Type B pancreatic cell (in vitro differentiated cells): ENCODE measurements around the gene C5orf15. TPM values are rescaled to one million over a fixed set of nuclear protein-coding genes. Genes with fewer than 3 reads are reported as not detected.

Experiments
- DNase-seq: peaks from one replicate; pipeline ENCODE4 v3.0.0; 2021; ENCODE audit warnings: mixed read lengths; ENCODE audit not compliant: unreplicated experiment; ENCODE audit errors: extremely low spot score
- H3K27ac Mint-ChIP-seq: 2 replicates; pipeline ENCODE4 v1.8.0; 2021; ENCODE audit warnings: mild to moderate bottlenecking, mixed read lengths
- H3K27me3 Mint-ChIP-seq: 2 replicates; pipeline ENCODE4 v1.8.0; 2021; ENCODE audit warnings: mixed read lengths
- H3K36me3 Mint-ChIP-seq: 2 replicates; pipeline ENCODE4 v1.8.0; 2021; ENCODE audit warnings: mixed read lengths
- H3K4me1 Mint-ChIP-seq: one replicate; pipeline ENCODE4 v1.8.0; 2021; ENCODE audit warnings: mixed read lengths; ENCODE audit not compliant: unreplicated experiment
- H3K4me3 Mint-ChIP-seq: 2 replicates; pipeline ENCODE4 v1.8.0; 2021; ENCODE audit warnings: mild to moderate bottlenecking, mixed read lengths
- H3K9me3 Mint-ChIP-seq: 2 replicates; pipeline ENCODE4 v1.8.0; 2021; ENCODE audit warnings: mixed read lengths
- CTCF ChIP-seq: fragments of 200-600 bp; sonication (generic); conservative IDR thresholded peaks from 2 replicates; pipeline ENCODE4 v1.5.0; 2021; ENCODE audit warnings: antibody characterized with exemption, mild to moderate bottlenecking
- total RNA-seq: library from RNA; stranded (reverse); gene quantifications from 2 replicates; pipeline ENCODE4 v1.2.1, GENCODE V29; 2021; ENCODE audit warnings: low replicate concordance

The C5orf15 gene
- total RNA-seq, 1 donor from 2014 or later: 47.2 TPM

GRCh38 chr5:133995883-133996563, 27.6 kb upstream of the C5orf15 start:
- H3K9me3 Mint-ChIP-seq: no peaks in the 10 kb centered on the region
- no peak for DNase-seq
- H3K27ac Mint-ChIP-seq: no peak overlapping the region

GRCh38 chr5:133995341-133995740, 26.9 kb upstream of the C5orf15 start:
- H3K9me3 Mint-ChIP-seq: no peaks in the 10 kb centered on the region
- H3K27me3 Mint-ChIP-seq: no peaks in the 10 kb centered on the region
- peak overlapping the region; percentile 23 for H3K27ac Mint-ChIP-seq
- no peaks in the 10 kb centered on the region for H3K36me3 Mint-ChIP-seq
- TF ChIP-seq CTCF: no peak
- peak overlapping the region; percentile 3 for H3K4me3 Mint-ChIP-seq
- no peak for DNase-seq
- H3K4me1 Mint-ChIP-seq: peaks cover 58% of the 10 kb centered on the region

More at GRCh38 chr5:133995883-133996563, 27.6 kb upstream of the C5orf15 start:
- no peak for TF ChIP-seq CTCF
- Mint-ChIP-seq H3K4me3 (no peak overlapping the region), H3K36me3 (peaks cover 3% of the 10 kb centered on the region), H3K4me1 (peaks cover 61% of the 10 kb centered on the region), H3K27me3 (no peaks in the 10 kb centered on the region)

DNA sequence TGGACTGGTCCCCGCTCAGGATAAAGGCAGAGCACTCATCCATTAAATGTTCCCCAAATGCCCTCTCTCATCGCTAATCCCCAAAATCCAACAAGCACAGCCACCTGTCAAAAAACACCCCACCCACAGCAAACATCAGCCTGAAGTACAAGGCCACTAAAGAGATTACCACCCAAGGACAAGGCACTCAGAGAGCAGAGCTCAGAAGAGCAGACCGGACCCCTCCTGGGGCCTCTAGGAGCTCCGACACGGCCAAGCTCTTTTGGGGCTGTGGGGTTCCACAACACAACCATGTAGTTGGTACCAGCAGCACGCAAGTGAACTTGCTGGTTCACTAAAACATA, 26.5 kb upstream of the C5orf15 start:
- DNase-seq: no peak
- no peaks in the 10 kb centered on the region for H3K27me3 Mint-ChIP-seq
- peak overlapping the region; percentile 23 for H3K27ac Mint-ChIP-seq
- no peaks in the 10 kb centered on the region for H3K36me3 Mint-ChIP-seq
- H3K4me1 Mint-ChIP-seq: peaks cover 54% of the 10 kb centered on the region
- TF ChIP-seq CTCF: no peak
- H3K9me3 Mint-ChIP-seq: no peaks in the 10 kb centered on the region
- H3K4me3 Mint-ChIP-seq: peak overlapping the region; percentile 3

DNA sequence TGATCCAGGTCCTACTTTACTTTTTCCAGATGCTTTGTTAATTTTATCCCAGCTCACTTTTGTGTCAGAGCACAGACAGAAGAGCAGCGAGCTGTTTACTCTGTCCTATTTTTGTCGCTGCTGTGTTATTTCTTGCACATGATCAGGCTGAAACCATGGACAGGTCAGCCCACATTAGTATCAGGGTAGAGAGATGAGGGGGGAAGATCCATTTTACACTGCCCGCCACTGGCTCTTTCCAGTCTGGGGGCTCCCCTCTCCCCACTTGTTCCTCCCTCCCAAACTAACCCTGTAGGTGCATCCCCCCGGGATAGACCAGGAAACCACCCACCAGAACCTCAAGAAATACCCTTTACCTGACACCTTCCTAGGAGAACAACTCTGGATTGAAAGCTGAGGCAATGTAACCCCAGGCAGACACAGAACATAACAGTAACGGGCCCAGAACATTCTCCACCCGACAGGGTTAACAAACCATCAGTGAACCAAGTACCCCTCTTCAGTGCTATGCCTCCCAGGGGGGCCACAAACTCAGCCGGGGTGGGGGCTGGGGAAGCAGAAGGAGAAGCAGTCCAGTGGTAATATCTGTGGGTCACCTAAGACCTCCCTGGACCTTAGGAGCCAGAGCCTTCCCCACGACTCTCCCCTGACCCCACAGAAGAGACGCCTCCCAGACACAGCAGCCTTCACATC, 26.0 kb upstream of the C5orf15 start:
- DNase-seq: no peak
- Mint-ChIP-seq H3K4me1 (peaks cover 49% of the 10 kb centered on the region), H3K9me3 (no peaks in the 10 kb centered on the region), H3K4me3 (no peak overlapping the region), H3K36me3 (no peaks in the 10 kb centered on the region), H3K27ac (peak overlapping the region; percentile 23), H3K27me3 (no peaks in the 10 kb centered on the region)
- no peak for TF ChIP-seq CTCF

DNA sequence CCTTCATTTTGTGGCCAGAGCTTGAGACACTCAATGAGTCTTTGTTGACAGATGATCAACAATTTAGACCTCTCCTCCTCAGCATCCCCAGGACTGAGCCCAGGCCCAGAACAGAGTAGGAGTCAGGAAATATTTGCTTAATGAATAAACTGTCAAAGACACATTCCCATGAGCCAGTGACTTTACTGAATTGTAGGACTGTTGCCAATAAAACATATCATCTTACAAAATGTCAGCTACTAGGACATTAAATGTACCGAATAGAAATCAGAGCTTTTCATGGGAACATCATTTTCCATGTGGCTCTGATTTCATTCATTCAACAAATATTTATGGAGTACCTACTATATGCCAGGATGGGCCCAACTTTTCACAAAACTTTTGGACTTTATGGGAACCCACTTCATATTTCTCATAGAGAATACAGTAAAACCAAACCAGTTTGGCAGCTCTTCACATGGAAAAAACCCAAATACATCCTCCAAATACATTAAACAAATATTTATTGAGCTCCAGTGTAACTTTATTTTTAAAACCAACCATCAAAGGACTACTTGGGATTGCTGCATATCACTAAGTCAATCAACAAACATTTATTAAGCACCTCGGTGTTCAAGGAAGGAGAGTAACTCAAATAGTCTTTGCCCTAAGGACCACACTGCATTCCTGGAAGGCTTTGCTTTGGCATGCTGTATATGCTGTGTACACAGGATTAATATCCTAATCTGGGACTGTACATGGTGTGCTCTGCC, 24.9 kb upstream of the C5orf15 start:
- no peak for TF ChIP-seq CTCF
- Mint-ChIP-seq H3K36me3 (peaks cover 5% of the 10 kb centered on the region), H3K9me3 (no peaks in the 10 kb centered on the region), H3K27ac (peak overlapping the region; percentile 43), H3K27me3 (no peaks in the 10 kb centered on the region), H3K4me1 (peaks cover 48% of the 10 kb centered on the region), H3K4me3 (no peak overlapping the region)
- no peak for DNase-seq
